HG02973 (cell line): ENCODE results near the gene RBM46.

ENCODE experiments used
- ATAC-seq: cut with Tn5 transposase; IDR thresholded peaks from one replicate; pipeline ENCODE4 v1.9.1; 2021; ENCODE audit warnings: moderate library complexity; ENCODE audit not compliant: unreplicated experiment

The RBM46 gene, protein sequence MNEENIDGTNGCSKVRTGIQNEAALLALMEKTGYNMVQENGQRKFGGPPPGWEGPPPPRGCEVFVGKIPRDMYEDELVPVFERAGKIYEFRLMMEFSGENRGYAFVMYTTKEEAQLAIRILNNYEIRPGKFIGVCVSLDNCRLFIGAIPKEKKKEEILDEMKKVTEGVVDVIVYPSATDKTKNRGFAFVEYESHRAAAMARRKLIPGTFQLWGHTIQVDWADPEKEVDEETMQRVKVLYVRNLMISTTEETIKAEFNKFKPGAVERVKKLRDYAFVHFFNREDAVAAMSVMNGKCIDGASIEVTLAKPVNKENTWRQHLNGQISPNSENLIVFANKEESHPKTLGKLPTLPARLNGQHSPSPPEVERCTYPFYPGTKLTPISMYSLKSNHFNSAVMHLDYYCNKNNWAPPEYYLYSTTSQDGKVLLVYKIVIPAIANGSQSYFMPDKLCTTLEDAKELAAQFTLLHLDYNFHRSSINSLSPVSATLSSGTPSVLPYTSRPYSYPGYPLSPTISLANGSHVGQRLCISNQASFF

GRCh38 chr4:154781126-154781982 lies at the start of gene RBM46:
TSS of gene RBM46 (plus strand) at chr4:154781272. CDS start at chr4:154796753, 15,481 bp downstream.
- ATAC-seq: no peak

DNA sequence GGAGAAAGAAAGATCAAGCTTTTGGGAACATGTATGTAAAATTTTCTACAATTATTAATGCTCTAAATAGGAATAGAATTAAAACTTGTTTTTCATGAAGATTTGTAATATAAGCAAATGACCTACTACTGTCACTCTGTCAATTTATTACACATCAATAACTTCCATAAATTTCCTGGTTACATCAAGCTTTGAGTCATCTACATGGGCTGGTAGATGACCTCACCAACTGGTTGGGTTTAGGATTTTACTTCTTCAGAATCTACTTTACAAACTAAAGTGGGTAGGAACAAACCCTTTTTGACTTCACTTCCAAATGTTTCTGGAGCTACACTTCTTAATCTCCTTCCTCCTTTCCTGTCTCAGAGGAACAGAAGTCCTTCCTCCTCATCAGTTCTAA lies 49.3 kb upstream of the RBM46 start:
- ATAC-seq: no peak

DNA sequence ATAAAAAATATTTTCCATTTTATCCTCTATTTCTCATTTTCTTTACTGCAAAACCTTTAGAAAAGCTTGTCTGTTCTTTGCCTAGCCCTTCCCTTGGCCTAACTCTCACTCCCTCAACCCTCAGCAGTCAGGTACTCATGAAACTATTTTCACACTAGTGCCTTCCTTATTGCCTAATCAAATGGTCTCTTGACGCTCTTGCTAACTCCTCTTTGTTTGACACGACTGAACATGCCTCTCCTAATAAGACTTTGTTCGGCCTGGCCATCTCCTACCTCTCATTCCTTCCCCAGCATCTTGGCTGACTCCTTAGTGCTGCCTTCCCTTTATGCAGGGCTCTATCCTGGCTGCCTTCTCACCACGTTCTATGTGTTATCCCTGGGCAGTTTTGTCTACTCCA lies 48.4 kb upstream of the RBM46 start:
- ATAC-seq: no peak

DNA sequence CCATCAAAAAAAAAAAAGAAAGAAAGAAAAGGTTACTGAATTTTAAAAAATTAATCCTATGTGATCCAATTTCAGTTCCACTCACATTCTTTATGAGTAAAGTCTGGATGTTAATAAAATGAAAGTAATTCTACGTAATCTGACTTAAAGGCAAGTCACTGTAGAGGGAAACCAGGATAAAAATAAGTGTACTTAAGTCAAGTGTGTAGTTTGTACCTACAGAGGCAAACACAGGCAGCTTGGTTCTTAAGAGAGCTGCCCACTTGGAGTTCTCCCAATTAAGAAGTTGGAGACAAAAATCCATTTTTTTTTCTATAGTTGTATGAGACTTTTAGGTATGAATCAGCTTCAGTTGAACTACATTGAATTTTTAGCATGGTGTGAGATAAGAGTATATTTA lies 44.3 kb upstream of the RBM46 start:
- no peak for ATAC-seq

GRCh38 chr4:154738426-154738825 lies 42.6 kb upstream of the RBM46 start:
- no peak for ATAC-seq

GRCh38 chr4:154739111-154739510 lies 42.0 kb upstream of the RBM46 start:
- no peak for ATAC-seq

DNA sequence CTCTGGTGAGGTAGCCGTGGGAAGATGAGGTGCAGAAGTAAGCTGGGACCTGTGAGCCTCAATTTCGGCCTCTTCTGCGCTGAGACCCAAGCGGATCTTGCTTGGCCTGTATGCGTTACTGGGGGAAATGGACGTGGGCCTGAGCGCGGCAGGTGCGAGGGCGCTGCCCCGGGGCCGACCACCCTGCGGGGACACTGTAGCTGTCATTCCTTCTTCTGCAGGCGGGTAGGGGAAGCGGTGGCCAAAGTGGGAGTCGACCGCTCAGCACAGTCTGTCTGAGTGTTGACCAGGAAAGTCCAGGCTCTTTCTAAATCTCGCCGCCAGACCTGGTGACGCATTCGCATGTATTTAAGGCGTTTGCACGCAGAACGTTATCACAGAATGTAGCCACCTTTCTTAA lies 40.6 kb upstream of the RBM46 start:
- no peak for ATAC-seq

DNA sequence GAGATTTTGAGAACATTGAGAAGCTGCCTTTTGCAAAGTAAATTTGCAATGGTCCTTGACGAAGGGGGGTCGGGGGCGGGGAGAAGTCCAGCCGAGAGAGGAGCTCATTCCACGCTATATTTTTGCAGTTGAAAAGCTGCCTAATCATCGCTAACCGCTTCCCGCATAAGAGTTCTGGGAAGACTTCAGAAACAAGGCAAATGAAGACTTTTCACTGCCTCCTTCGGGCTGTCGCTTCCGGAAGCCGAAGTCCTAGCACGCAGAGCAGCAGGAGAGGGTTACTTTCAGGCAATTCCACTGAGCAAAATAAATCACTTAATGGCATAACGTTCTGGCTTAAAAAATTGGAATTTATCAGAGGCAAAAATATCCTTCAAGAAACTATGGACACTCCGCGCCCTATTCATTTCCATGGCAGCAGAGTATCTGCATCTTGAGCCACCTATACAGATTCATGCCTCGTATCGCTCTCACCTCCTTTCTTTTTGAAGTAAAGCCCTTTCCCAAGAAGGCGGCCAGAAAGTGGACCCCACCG lies 39.9 kb upstream of the RBM46 start:
- ATAC-seq: no peak

- ATAC-seq: no peak
Measured at GRCh38 chr4:154741922-154742850, 38.9 kb upstream of the RBM46 start.

GRCh38 chr4:154743683-154744340 lies 37.3 kb upstream of the RBM46 start, which contains the start of gene LRAT:
TSS of gene LRAT (plus strand) at chr4:154744000. CDS start at chr4:154744327, 327 bp downstream.
- peak; percentile 94 for ATAC-seq

- ATAC-seq: no peak
Measured at GRCh38 chr4:154744341-154744926, 36.6 kb upstream of the RBM46 start.

- no peak for ATAC-seq
Measured at GRCh38 chr4:154757713-154758112, 23.4 kb upstream of the RBM46 start.

GRCh38 chr4:154760895-154761294 lies 20.2 kb upstream of the RBM46 start:
- ATAC-seq: no peak

- no peak for ATAC-seq
Measured at GRCh38 chr4:154778264-154778663, 2.8 kb upstream of the RBM46 start.

- no peak for ATAC-seq
Measured at GRCh38 chr4:154779362-154779947, 1.6 kb upstream of the RBM46 start.

GRCh38 chr4:154781983-154782293 lies 866 bp downstream of the RBM46 start:
- no peak for ATAC-seq

- ATAC-seq: peak; percentile 82
Measured at GRCh38 chr4:154807042-154807630, 26.1 kb downstream of the RBM46 start.

DNA sequence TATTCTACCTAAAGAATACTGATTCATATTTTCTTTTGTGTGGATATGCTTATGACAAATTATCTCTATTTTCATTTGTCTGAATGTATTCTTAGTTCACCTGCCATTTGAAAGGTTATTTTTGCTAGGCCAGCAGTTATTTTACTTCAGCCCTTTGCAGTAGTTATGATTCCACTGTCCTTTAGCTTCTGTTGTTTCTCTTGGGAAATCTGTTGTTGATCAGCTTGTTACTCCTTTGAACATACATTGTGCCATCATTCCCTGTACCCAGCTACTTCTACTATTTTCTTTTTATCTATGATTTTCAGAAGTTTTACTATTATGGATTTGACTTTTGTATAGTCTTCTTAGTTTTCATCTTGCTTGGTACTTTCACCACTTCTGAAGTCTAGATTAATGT lies 37.2 kb downstream of the RBM46 start:
- no peak for ATAC-seq

- ATAC-seq: no peak
Measured at GRCh38 chr4:154822775-154823174, 41.7 kb downstream of the RBM46 start.
